PFSK-1 (cell line): ENCODE results near the gene IGSF9B.

ENCODE experiments used
- FOXP2 ChIP-seq: optimal IDR thresholded peaks from 2 replicates; pipeline ENCODE3; 2011; ENCODE audit warnings: borderline replicate concordance, control low read depth, inconsistent platforms; ENCODE audit not compliant: insufficient read depth; ENCODE audit errors: extremely low read length, extremely low read depth
- POLR2AphosphoS5 ChIP-seq: IDR thresholded peaks from 2 replicates; pipeline ENCODE4 v1.6.1; 2012; ENCODE audit warnings: low read depth, mild to moderate bottlenecking, control low read depth, low read length, moderate library complexity
- REST ChIP-seq, 2 experiments: IDR thresholded peaks; 2 replicates each; pipeline versions ENCODE4 v1.6.1 to v1.8.0; 2011 to 2012; ENCODE audit warnings: low read depth in 2 of 2, low read length in 2 of 2, control low read depth in 1 of 2, inconsistent platforms in 1 of 2, mild to moderate bottlenecking in 1 of 2, moderate library complexity in 1 of 2; ENCODE audit not compliant: insufficient read depth in 1 of 2
- TAF1 ChIP-seq: IDR thresholded peaks from 2 replicates; pipeline ENCODE4 v1.6.1; 2012; ENCODE audit warnings: low read length, control low read depth, borderline replicate concordance; ENCODE audit not compliant: insufficient read depth

- no peak for TF ChIP-seq POLR2AphosphoS5
- TF ChIP-seq TAF1: no peak
- no peak for TF ChIP-seq REST (IDR thresholded peaks at IDR 0.05; ENCODE audit: insufficient read depth in 1 of 2, low read depth in 2 of 2, low read length in 2 of 2)
- TF ChIP-seq FOXP2: no peak
Observed at GRCh38 chr11:133893381-133893780, 63.4 kb downstream of the IGSF9B start.
